ENCODE measurements around the gene ZNF526. TPM values are rescaled to one million over a fixed set of nuclear protein-coding genes. Genes with fewer than 3 reads are reported as not detected.

The ZNF526 gene
- total RNA-seq, 1 experiment from 2014 or later, result 5.1 TPM

DNA sequence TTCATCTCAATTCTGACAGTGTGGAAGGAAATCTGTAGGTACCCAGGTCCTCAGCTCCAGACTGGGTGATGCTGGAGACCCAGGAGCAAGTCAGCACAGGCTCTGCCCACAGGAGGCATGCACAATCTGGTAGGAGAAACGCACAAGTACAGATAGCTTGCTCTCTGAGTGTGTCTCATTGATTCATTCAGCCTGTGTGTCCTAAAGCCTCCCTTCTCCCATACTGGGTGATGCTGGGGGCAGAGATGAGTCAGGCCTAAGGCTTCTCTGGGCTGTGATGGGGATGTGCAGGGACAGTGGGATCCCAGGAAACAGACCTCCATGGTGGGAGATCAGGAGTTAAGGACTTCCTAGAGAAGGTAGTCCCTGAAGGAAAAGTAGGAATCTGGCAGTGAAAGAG, 6.8 kb downstream of the ZNF526 start:
- Histone ChIP-seq H3K9me3 (ENCODE audit: low read length) (no peaks in the 10 kb centered on the region), H3K9ac (ENCODE audit: low read length) (no peak overlapping the region), H2AFZ (ENCODE audit: low read length) (no peak overlapping the region), H3K79me2 (ENCODE audit: low read length) (peaks cover 15% of the 10 kb centered on the region), H3K9me2 (replicated peaks; ENCODE audit: low read length) (no peaks in the 10 kb centered on the region), H3K4me1 (ENCODE audit: insufficient read depth, low read length) (no peaks in the 10 kb centered on the region), H3F3A (ENCODE audit: low read length, unreplicated experiment) (no peaks in the 10 kb centered on the region), H3K27ac (ENCODE audit: low read length) (no peak overlapping the region), H3K27me3 (ENCODE audit: low read length) (no peaks in the 10 kb centered on the region), H3K4me2 (ENCODE audit: low read length) (no peak overlapping the region), H3K36me3 (ENCODE audit: low read depth, low read length) (no peaks in the 10 kb centered on the region; the same call in 1 of the 2 replicates), H3K4me3 (ENCODE audit: low read length) (no peak overlapping the region), H4K20me1 (ENCODE audit: low read length) (no peaks in the 10 kb centered on the region)
- TF ChIP-seq EZH2phosphoT487 (IDR thresholded peaks at IDR 0.05; ENCODE audit: borderline replicate concordance, low read length) (no peak), EZH2 (IDR thresholded peaks at IDR 0.05; ENCODE audit: low read length, unreplicated experiment) (no peak)
- TF ChIP-seq, protein P1, sequence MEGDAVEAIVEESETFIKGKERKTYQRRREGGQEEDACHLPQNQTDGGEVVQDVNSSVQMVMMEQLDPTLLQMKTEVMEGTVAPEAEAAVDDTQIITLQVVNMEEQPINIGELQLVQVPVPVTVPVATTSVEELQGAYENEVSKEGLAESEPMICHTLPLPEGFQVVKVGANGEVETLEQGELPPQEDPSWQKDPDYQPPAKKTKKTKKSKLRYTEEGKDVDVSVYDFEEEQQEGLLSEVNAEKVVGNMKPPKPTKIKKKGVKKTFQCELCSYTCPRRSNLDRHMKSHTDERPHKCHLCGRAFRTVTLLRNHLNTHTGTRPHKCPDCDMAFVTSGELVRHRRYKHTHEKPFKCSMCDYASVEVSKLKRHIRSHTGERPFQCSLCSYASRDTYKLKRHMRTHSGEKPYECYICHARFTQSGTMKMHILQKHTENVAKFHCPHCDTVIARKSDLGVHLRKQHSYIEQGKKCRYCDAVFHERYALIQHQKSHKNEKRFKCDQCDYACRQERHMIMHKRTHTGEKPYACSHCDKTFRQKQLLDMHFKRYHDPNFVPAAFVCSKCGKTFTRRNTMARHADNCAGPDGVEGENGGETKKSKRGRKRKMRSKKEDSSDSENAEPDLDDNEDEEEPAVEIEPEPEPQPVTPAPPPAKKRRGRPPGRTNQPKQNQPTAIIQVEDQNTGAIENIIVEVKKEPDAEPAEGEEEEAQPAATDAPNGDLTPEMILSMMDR (conservative IDR thresholded peaks at IDR 0.05; ENCODE audit: low read depth, low read length), result no peak
- ChIA-PET POLR2A (ENCODE audit: unreplicated experiment) (no interaction called here), CTCF (no interaction called here)
- DNase-seq, result no peak
- intact Hi-C loops (cut with micrococcal nuclease), result no loop called here
- no TSS peak for BruUV-seq (replicated peaks)
- ATAC-seq, result no peak

DNA sequence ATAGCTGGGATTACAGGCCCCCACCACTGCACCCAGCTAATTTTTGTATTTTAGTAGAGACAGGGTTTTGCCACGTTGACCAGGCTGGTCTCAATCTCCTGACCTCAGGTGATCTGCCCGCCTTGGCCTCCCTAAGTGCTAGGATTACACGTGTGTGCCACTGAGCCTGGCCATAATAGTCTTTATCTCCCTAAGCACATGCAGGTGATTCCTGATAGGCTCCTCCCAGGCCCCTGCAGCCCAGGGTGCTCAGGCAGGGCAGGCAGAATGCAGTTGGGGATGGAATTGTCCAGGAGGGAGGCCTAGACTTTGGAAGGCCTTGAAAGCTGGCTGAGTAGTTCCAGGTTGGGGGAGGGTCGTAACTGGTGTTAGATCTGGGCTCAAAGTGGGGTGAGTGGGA, 8.5 kb downstream of the ZNF526 start:
- Histone ChIP-seq H3K9ac (ENCODE audit: low read length) (no peak overlapping the region), H3K9me3 (ENCODE audit: low read length) (no peaks in the 10 kb centered on the region), H3F3A (ENCODE audit: low read length, unreplicated experiment) (no peaks in the 10 kb centered on the region), H3K4me2 (ENCODE audit: low read length) (no peak overlapping the region), H3K36me3 (ENCODE audit: low read depth, low read length) (no peaks in the 10 kb centered on the region; the same call in 1 of the 2 replicates), H3K9me2 (replicated peaks; ENCODE audit: low read length) (no peaks in the 10 kb centered on the region), H3K79me2 (ENCODE audit: low read length) (peaks cover 3% of the 10 kb centered on the region; the same call in 1 of the 2 replicates), H4K20me1 (ENCODE audit: low read length) (no peaks in the 10 kb centered on the region), H3K27me3 (ENCODE audit: low read length) (no peaks in the 10 kb centered on the region), H3K4me1 (ENCODE audit: insufficient read depth, low read length) (no peaks in the 10 kb centered on the region), H2AFZ (ENCODE audit: low read length) (no peak overlapping the region), H3K27ac (ENCODE audit: low read length) (no peak overlapping the region), H3K4me3 (ENCODE audit: low read length) (no peak overlapping the region)
- BruUV-seq (replicated peaks), result no TSS peak
- TF ChIP-seq EZH2 (IDR thresholded peaks at IDR 0.05; ENCODE audit: low read length, unreplicated experiment) (no peak), EZH2phosphoT487 (IDR thresholded peaks at IDR 0.05; ENCODE audit: borderline replicate concordance, low read length) (no peak)
- TF ChIP-seq, protein P1 (conservative IDR thresholded peaks at IDR 0.05; ENCODE audit: low read depth, low read length), result no peak
- POLR2A ChIA-PET (ENCODE audit: unreplicated experiment), result no interaction called here
- intact Hi-C loops (cut with micrococcal nuclease), result no loop called here
- DNase-seq (no peak), ATAC-seq (no peak)
- CTCF ChIA-PET, result no interaction called here

DNA sequence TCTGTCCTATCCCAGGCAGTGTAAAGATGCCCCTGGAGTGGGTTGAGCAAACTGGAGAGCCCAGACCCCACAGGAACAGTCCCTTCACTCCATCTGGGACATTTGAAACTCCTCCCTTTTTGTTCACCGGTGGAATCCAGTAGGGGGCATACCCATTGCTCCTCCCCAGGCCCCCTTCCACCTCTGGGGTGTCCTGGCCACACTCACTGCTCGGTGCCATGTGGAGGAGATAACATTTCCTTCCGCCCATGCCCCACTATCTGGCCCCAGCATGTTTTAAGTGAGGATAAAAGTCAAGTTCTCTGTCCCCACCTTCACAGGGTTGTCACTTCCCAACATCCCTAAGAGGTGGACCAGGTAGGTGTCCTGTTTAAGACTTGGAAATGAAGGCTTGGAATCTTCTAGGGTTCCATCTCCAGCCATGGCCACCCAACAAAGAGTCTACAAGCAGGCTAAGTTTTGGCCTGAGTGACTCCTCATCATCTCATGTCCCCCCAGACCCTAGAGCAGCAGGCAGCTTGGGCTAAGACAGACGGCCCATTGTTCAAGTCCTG, 9.3 kb downstream of the ZNF526 start:
- H3K27ac ChIP-seq (ENCODE audit: low read length), result no peak overlapping the region

More for the DNA sequence above, 9.3 kb downstream of the ZNF526 start:
- intact Hi-C loops (cut with micrococcal nuclease), result no loop called here
- DNase-seq (no peak), ATAC-seq (no peak)
- Histone ChIP-seq H3K9ac (ENCODE audit: low read length) (no peak overlapping the region), H3K27me3 (ENCODE audit: low read length) (no peaks in the 10 kb centered on the region), H4K20me1 (ENCODE audit: low read length) (no peaks in the 10 kb centered on the region), H3K36me3 (ENCODE audit: low read depth, low read length) (no peaks in the 10 kb centered on the region; the same call in 1 of the 2 replicates), H3K9me3 (ENCODE audit: low read length) (no peaks in the 10 kb centered on the region), H3K4me3 (ENCODE audit: low read length) (no peak overlapping the region), H3F3A (ENCODE audit: low read length, unreplicated experiment) (no peaks in the 10 kb centered on the region), H3K9me2 (replicated peaks; ENCODE audit: low read length) (no peaks in the 10 kb centered on the region), H2AFZ (ENCODE audit: low read length) (no peak overlapping the region), H3K79me2 (ENCODE audit: low read length) (peaks cover 3% of the 10 kb centered on the region; the same call in 1 of the 2 replicates), H3K4me1 (ENCODE audit: insufficient read depth, low read length) (no peaks in the 10 kb centered on the region), H3K4me2 (ENCODE audit: low read length) (no peak overlapping the region)
- CTCF ChIA-PET, result no interaction called here
- no TSS peak for BruUV-seq (replicated peaks)
- POLR2A ChIA-PET (ENCODE audit: unreplicated experiment), result no interaction called here
- TF ChIP-seq EZH2 (IDR thresholded peaks at IDR 0.05; ENCODE audit: low read length, unreplicated experiment) (no peak), EZH2phosphoT487 (IDR thresholded peaks at IDR 0.05; ENCODE audit: borderline replicate concordance, low read length) (no peak)
- TF ChIP-seq, protein P1 (conservative IDR thresholded peaks at IDR 0.05; ENCODE audit: low read depth, low read length), result no peak
